Erythroblast (primary cell): ENCODE data around the gene SLC17A3.

Experiments used
- GATA1 ChIP-seq: IDR thresholded peaks from 2 replicates; pipeline ENCODE4 v1.6.1; 2011; ENCODE audit warnings: low read depth, mild to moderate bottlenecking, control low read depth, low read length, moderate library complexity
- POLR2A ChIP-seq: IDR thresholded peaks from 2 replicates; pipeline ENCODE4 v1.6.1; 2011; ENCODE audit warnings: mild to moderate bottlenecking, low read length

DNA sequence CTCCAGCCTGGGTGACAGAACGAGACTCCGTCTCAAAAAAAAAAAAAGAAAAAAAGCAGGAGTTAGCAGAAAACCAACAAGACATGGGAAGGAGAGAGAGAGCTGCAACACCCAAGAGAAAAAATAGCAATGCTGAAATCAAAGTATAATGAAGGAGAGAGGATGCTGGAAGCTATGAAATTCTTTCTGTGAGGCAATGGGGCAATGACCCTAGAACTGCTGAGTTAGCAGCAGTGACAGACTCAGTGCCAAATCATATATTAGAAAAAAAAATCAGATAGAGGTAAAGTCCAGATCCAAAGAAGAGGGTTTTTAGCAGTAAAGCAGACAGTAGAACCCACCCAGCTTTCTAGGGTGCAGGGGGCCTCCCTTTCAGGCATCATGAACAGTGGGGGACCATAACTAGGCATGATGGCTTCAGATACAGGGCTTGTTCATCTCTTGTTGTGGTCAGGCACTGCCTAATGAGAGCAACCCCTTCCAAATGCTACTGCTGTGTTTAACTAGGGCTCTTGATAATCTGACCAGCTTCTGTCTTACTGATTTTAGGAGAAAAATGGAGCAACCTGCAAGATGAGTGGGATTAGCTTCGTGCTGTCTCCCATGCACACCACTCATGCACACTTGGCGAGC, 29.5 kb upstream of the SLC17A3 start:
- no peak for TF ChIP-seq POLR2A
- TF ChIP-seq GATA1: no peak
